Measurements from ENCODE around the gene GMPR2. TPM values are rescaled to one million over a fixed set of nuclear protein-coding genes. Genes with fewer than 3 reads are reported as not detected.

The GMPR2 gene
- total RNA-seq, 1 donor, result 86.5 TPM

- no peak overlapping the region for H2AFZ ChIP-seq (ENCODE audit: low read length)
- H3K79me2 ChIP-seq (ENCODE audit: insufficient read depth, low read length), result peaks cover 25% of the 10 kb centered on the region
- H3K27ac ChIP-seq (ENCODE audit: low read depth, low read length), result no peak overlapping the region
- no peak overlapping the region for H3K4me3 ChIP-seq (ENCODE audit: insufficient read depth, low read length)
- no peak overlapping the region for H3K4me2 ChIP-seq (ENCODE audit: insufficient read depth, low read length)
- peaks cover 15% of the 10 kb centered on the region for H3K4me1 ChIP-seq (ENCODE audit: insufficient read depth, low read length)
- TF ChIP-seq CTCF (IDR thresholded peaks at IDR 0.05; ENCODE audit: extremely low read depth, low read depth, low read length), result no peak
- H3K9me3 ChIP-seq (ENCODE audit: low read depth, low read length), result no peaks in the 10 kb centered on the region
- DNase-seq (ENCODE audit: insufficient read length, low spot score, missing footprints), result no peak
- H4K20me1 ChIP-seq (ENCODE audit: insufficient read depth, low read length), result peaks cover 4% of the 10 kb centered on the region
- peaks cover 61% of the 10 kb centered on the region for H3K36me3 ChIP-seq (ENCODE audit: insufficient read depth, low read length)
- H3K27me3 ChIP-seq (ENCODE audit: insufficient read depth, low read length), result no peaks in the 10 kb centered on the region
These were observed 47.7 kb upstream of the GMPR2 start for GRCh38 chr14:24185026-24185425.

GRCh38 chr14:24185741-24186140, 47.0 kb upstream of the GMPR2 start:
- H3K4me2 ChIP-seq (ENCODE audit: insufficient read depth, low read length), result no peak overlapping the region
- no peaks in the 10 kb centered on the region for H3K9me3 ChIP-seq (ENCODE audit: low read depth, low read length)
- DNase-seq (ENCODE audit: insufficient read length, low spot score, missing footprints), result no peak
- peaks cover 4% of the 10 kb centered on the region for H4K20me1 ChIP-seq (ENCODE audit: insufficient read depth, low read length)
- peaks cover 25% of the 10 kb centered on the region for H3K79me2 ChIP-seq (ENCODE audit: insufficient read depth, low read length)
- no peaks in the 10 kb centered on the region for H3K27me3 ChIP-seq (ENCODE audit: insufficient read depth, low read length)
- peaks cover 11% of the 10 kb centered on the region for H3K4me1 ChIP-seq (ENCODE audit: insufficient read depth, low read length)
- no peak overlapping the region for H3K4me3 ChIP-seq (ENCODE audit: insufficient read depth, low read length)
- no peak for TF ChIP-seq CTCF (IDR thresholded peaks at IDR 0.05; ENCODE audit: extremely low read depth, low read depth, low read length)
- no peak overlapping the region for H3K27ac ChIP-seq (ENCODE audit: low read depth, low read length)
- H3K36me3 ChIP-seq (ENCODE audit: insufficient read depth, low read length), result peaks cover 58% of the 10 kb centered on the region
- H2AFZ ChIP-seq (ENCODE audit: low read length), result no peak overlapping the region

GRCh38 chr14:24186831-24187538, 45.7 kb upstream of the GMPR2 start:
- Histone ChIP-seq H3K27ac (ENCODE audit: low read depth, low read length) (no peak overlapping the region), H3K79me2 (ENCODE audit: insufficient read depth, low read length) (peaks cover 28% of the 10 kb centered on the region), H2AFZ (ENCODE audit: low read length) (no peak overlapping the region), H3K36me3 (ENCODE audit: insufficient read depth, low read length) (peaks cover 47% of the 10 kb centered on the region), H3K4me2 (ENCODE audit: insufficient read depth, low read length) (peak overlapping the region; percentile 86), H3K9me3 (ENCODE audit: low read depth, low read length) (no peaks in the 10 kb centered on the region), H3K4me1 (ENCODE audit: insufficient read depth, low read length) (peaks cover 11% of the 10 kb centered on the region), H3K27me3 (ENCODE audit: insufficient read depth, low read length) (no peaks in the 10 kb centered on the region), H4K20me1 (ENCODE audit: insufficient read depth, low read length) (peaks cover 4% of the 10 kb centered on the region), H3K4me3 (ENCODE audit: insufficient read depth, low read length) (no peak overlapping the region)
- no peak for DNase-seq (ENCODE audit: insufficient read length, low spot score, missing footprints)
- no peak for TF ChIP-seq CTCF (IDR thresholded peaks at IDR 0.05; ENCODE audit: extremely low read depth, low read depth, low read length)

GRCh38 chr14:24187539-24187915, 45.2 kb upstream of the GMPR2 start:
- Histone ChIP-seq H3K36me3 (ENCODE audit: insufficient read depth, low read length) (peaks cover 48% of the 10 kb centered on the region), H3K4me3 (ENCODE audit: insufficient read depth, low read length) (peak overlapping the region; percentile 90), H3K27me3 (ENCODE audit: insufficient read depth, low read length) (no peaks in the 10 kb centered on the region), H3K79me2 (ENCODE audit: insufficient read depth, low read length) (peaks cover 33% of the 10 kb centered on the region), H3K27ac (ENCODE audit: low read depth, low read length) (peak overlapping the region; percentile 74), H3K4me2 (ENCODE audit: insufficient read depth, low read length) (peak overlapping the region; percentile 86), H2AFZ (ENCODE audit: low read length) (no peak overlapping the region), H4K20me1 (ENCODE audit: insufficient read depth, low read length) (peaks cover 4% of the 10 kb centered on the region), H3K4me1 (ENCODE audit: insufficient read depth, low read length) (peaks cover 11% of the 10 kb centered on the region), H3K9me3 (ENCODE audit: low read depth, low read length) (no peaks in the 10 kb centered on the region)
- DNase-seq (ENCODE audit: insufficient read length, low spot score, missing footprints), result no peak
- no peak for TF ChIP-seq CTCF (IDR thresholded peaks at IDR 0.05; ENCODE audit: extremely low read depth, low read depth, low read length)

Measured in osteoblast (primary cell).